ENCODE results near the gene SAV1. TPM values are rescaled to one million over a fixed set of nuclear protein-coding genes. Genes with fewer than 3 reads are reported as not detected.
"Not testable (repeated sequence)": the region's sequence is repeated elsewhere in the genome, so short reads cannot be mapped to it uniquely, and the experiment has no call there.

Gene SAV1
- polyA plus RNA-seq, 1 donor from 2014 or later: 55.8 TPM

- H3K4me1 Mint-ChIP-seq: peaks cover 32 to 39% (median 39%) of the 10 kb centered on the region in 3 donors
- no peaks in the 10 kb centered on the region for H3K27me3 Mint-ChIP-seq
- peak overlapping the region; percentile 24 to 87 (median 59) for H3K27ac Mint-ChIP-seq
- H3K4me3 Mint-ChIP-seq: peak overlapping the region; percentile 60 to 92 (median 76)
- H3K36me3 Mint-ChIP-seq: peaks cover 13% of the 10 kb centered on the region
- H3K9me3 Mint-ChIP-seq: no peaks in the 10 kb centered on the region
These were observed 20.8 kb downstream of the SAV1 start for GRCh38 chr14:50647282-50647681.

- no peaks in the 10 kb centered on the region for H3K9me3 Mint-ChIP-seq
- peaks cover 4% of the 10 kb centered on the region for H3K36me3 Mint-ChIP-seq
- no peak overlapping the region for H3K27ac Mint-ChIP-seq
- peaks cover 0 to 5% (median 0%) of the 10 kb centered on the region in 3 donors for H3K4me1 Mint-ChIP-seq
- no peaks in the 10 kb centered on the region for H3K27me3 Mint-ChIP-seq
- H3K4me3 Mint-ChIP-seq: no peak overlapping the region
These were observed 33.0 kb downstream of the SAV1 start for GRCh38 chr14:50635141-50635540.

- Mint-ChIP-seq H3K9me3 (no peaks in the 10 kb centered on the region), H3K36me3 (no peaks in the 10 kb centered on the region), H3K27me3 (no peaks in the 10 kb centered on the region), H3K4me3 (no peak overlapping the region), H3K4me1 (peaks cover 0 to 3% (median 0%) of the 10 kb centered on the region in 3 donors), H3K27ac (no peak overlapping the region)
These were observed 34.2 kb downstream of the SAV1 start for GRCh38 chr14:50633954-50634353.

- H3K4me1 Mint-ChIP-seq: peaks cover 0 to 3% (median 0%) of the 10 kb centered on the region in 3 donors
- H3K9me3 Mint-ChIP-seq: no peaks in the 10 kb centered on the region
- peaks cover 3% of the 10 kb centered on the region for H3K36me3 Mint-ChIP-seq
- no peak overlapping the region for H3K4me3 Mint-ChIP-seq
- no peaks in the 10 kb centered on the region for H3K27me3 Mint-ChIP-seq
- no peak overlapping the region for H3K27ac Mint-ChIP-seq
These were observed 36.7 kb downstream of the SAV1 start for GRCh38 chr14:50631408-50631821.

GRCh38 chr14:50624947-50625346, 43.2 kb downstream of the SAV1 start:
- not testable (repeated sequence) for H3K4me1 Mint-ChIP-seq, H3K9me3 Mint-ChIP-seq, H3K4me3 Mint-ChIP-seq, H3K27me3 Mint-ChIP-seq, H3K36me3 Mint-ChIP-seq
- H3K27ac Mint-ChIP-seq: peak overlapping the region in 1 of 3 donors; percentile 53

GRCh38 chr14:50624447-50624846, 43.7 kb downstream of the SAV1 start:
- H3K4me3 Mint-ChIP-seq: no peak overlapping the region
- H3K9me3 Mint-ChIP-seq: no peaks in the 10 kb centered on the region
- no peaks in the 10 kb centered on the region for H3K27me3 Mint-ChIP-seq
- H3K4me1 Mint-ChIP-seq: peaks cover 4 to 10% (median 5%) of the 10 kb centered on the region in 3 donors
- H3K36me3 Mint-ChIP-seq: peaks cover 3% of the 10 kb centered on the region
- no peak overlapping the region for H3K27ac Mint-ChIP-seq

GRCh38 chr14:50622978-50623377, 45.1 kb downstream of the SAV1 start:
- no peak overlapping the region for H3K27ac Mint-ChIP-seq
- H3K4me3 Mint-ChIP-seq: no peak overlapping the region
- no peaks in the 10 kb centered on the region for H3K9me3 Mint-ChIP-seq
- H3K27me3 Mint-ChIP-seq: no peaks in the 10 kb centered on the region
- H3K36me3 Mint-ChIP-seq: peaks cover 3% of the 10 kb centered on the region
- peaks cover 5 to 11% (median 5%) of the 10 kb centered on the region in 3 donors for H3K4me1 Mint-ChIP-seq

- Mint-ChIP-seq H3K27ac (peak overlapping the region in 1 of 3 donors; percentile 35), H3K36me3 (peaks cover 2% of the 10 kb centered on the region), H3K4me1 (peaks cover 5 to 11% (median 6%) of the 10 kb centered on the region in 3 donors), H3K9me3 (no peaks in the 10 kb centered on the region), H3K4me3 (no peak overlapping the region), H3K27me3 (no peaks in the 10 kb centered on the region)
These were observed 47.8 kb downstream of the SAV1 start for GRCh38 chr14:50620341-50620740.

GRCh38 chr14:50619569-50620141, 48.5 kb downstream of the SAV1 start:
- Mint-ChIP-seq H3K9me3 (no peaks in the 10 kb centered on the region), H3K27ac (no peak overlapping the region), H3K36me3 (peaks cover 2% of the 10 kb centered on the region), H3K27me3 (no peaks in the 10 kb centered on the region), H3K4me1 (peaks cover 5 to 10% (median 6%) of the 10 kb centered on the region in 3 donors), H3K4me3 (no peak overlapping the region)

GRCh38 chr14:50616275-50616674, 51.8 kb downstream of the SAV1 start:
- H3K9me3 Mint-ChIP-seq: no peaks in the 10 kb centered on the region
- H3K4me3 Mint-ChIP-seq: no peak overlapping the region
- peaks cover 5 to 10% (median 6%) of the 10 kb centered on the region in 3 donors for H3K4me1 Mint-ChIP-seq
- H3K27ac Mint-ChIP-seq: no peak overlapping the region
- H3K36me3 Mint-ChIP-seq: peaks cover 2% of the 10 kb centered on the region
- H3K27me3 Mint-ChIP-seq: no peaks in the 10 kb centered on the region

- Mint-ChIP-seq H3K4me3 (no peak overlapping the region), H3K4me1 (peaks cover 5 to 6% (median 6%) of the 10 kb centered on the region in 3 donors), H3K36me3 (peaks cover 2% of the 10 kb centered on the region), H3K27ac (no peak overlapping the region), H3K9me3 (no peaks in the 10 kb centered on the region), H3K27me3 (no peaks in the 10 kb centered on the region)
These were observed 52.6 kb downstream of the SAV1 start for GRCh38 chr14:50615552-50615951.

- Mint-ChIP-seq H3K27ac (no peak overlapping the region), H3K36me3 (peaks cover 2% of the 10 kb centered on the region), H3K27me3 (no peaks in the 10 kb centered on the region), H3K4me3 (no peak overlapping the region), H3K4me1 (peaks cover under 1 to 6% (median 3%) of the 10 kb centered on the region in 3 donors), H3K9me3 (no peaks in the 10 kb centered on the region)
These were observed 53.0 kb downstream of the SAV1 start for GRCh38 chr14:50615056-50615455.

GRCh38 chr14:50612806-50613205, 55.3 kb downstream of the SAV1 start:
- Mint-ChIP-seq H3K4me1 (peaks cover 0 to 3% (median 0%) of the 10 kb centered on the region in 3 donors), H3K9me3 (no peaks in the 10 kb centered on the region), H3K27ac (no peak overlapping the region), H3K4me3 (no peak overlapping the region), H3K36me3 (peaks cover 2% of the 10 kb centered on the region), H3K27me3 (no peaks in the 10 kb centered on the region)

- no peak overlapping the region for H3K4me3 Mint-ChIP-seq
- H3K27ac Mint-ChIP-seq: no peak overlapping the region
- peaks cover 2% of the 10 kb centered on the region for H3K36me3 Mint-ChIP-seq
- H3K9me3 Mint-ChIP-seq: no peaks in the 10 kb centered on the region
- H3K4me1 Mint-ChIP-seq: peaks cover 0 to 1% (median 0%) of the 10 kb centered on the region in 3 donors
- H3K27me3 Mint-ChIP-seq: no peaks in the 10 kb centered on the region
These were observed 57.6 kb downstream of the SAV1 start for GRCh38 chr14:50610465-50610864.

- H3K4me3 Mint-ChIP-seq: no peak overlapping the region
- peaks cover 2% of the 10 kb centered on the region for H3K36me3 Mint-ChIP-seq
- H3K27ac Mint-ChIP-seq: no peak overlapping the region
- peaks cover 0 to 1% (median 0%) of the 10 kb centered on the region in 3 donors for H3K4me1 Mint-ChIP-seq
- H3K9me3 Mint-ChIP-seq: no peaks in the 10 kb centered on the region
- no peaks in the 10 kb centered on the region for H3K27me3 Mint-ChIP-seq
These were observed 59.7 kb downstream of the SAV1 start for GRCh38 chr14:50608302-50608851.

- Mint-ChIP-seq H3K27me3 (no peaks in the 10 kb centered on the region), H3K4me1 (peaks cover 0 to 1% (median 0%) of the 10 kb centered on the region in 3 donors), H3K9me3 (no peaks in the 10 kb centered on the region), H3K27ac (no peak overlapping the region), H3K36me3 (peaks cover 2% of the 10 kb centered on the region), H3K4me3 (no peak overlapping the region)
These were observed 60.3 kb downstream of the SAV1 start for GRCh38 chr14:50607761-50608160.
